Neural cell (in vitro differentiated cells): Measurements from ENCODE around the gene CHRNA9. TPM values are rescaled to one million over a fixed set of nuclear protein-coding genes. Genes with fewer than 3 reads are reported as not detected.
"Not testable (repeated sequence)": the region's sequence is repeated elsewhere in the genome, so short reads cannot be mapped to it uniquely, and the experiment has no call there.

ENCODE experiments used
- H2AFZ ChIP-seq: fragments of 200-600, 300-800 bp; sonication (generic), shearing (Covaris generic); 2 replicates; pipeline ENCODE4 v1.6.0; 2014; ENCODE audit warnings: low read depth, mild to moderate bottlenecking, antibody characterized with exemption, low read length, moderate library complexity
- H3F3A ChIP-seq: fragments of 200-600 bp; shearing (Covaris generic); 2 replicates; pipeline ENCODE4 v1.6.1; 2016; ENCODE audit warnings: mild to moderate bottlenecking, moderate library complexity, mixed read lengths, antibody characterized with exemption, low read length; ENCODE audit not compliant: insufficient read depth, poor library complexity, severe bottlenecking
- H3K27ac ChIP-seq: fragments of 200-600, 300-800 bp; sonication (generic), shearing (Covaris generic); 2 replicates; pipeline ENCODE4 v1.5.1; 2014; ENCODE audit warnings: mild to moderate bottlenecking, low read length, moderate library complexity
- H3K27me3 ChIP-seq: fragments of 300-800, 200-600 bp; sonication (generic), shearing (Covaris generic); 2 replicates; pipeline ENCODE4 v1.6.0; 2014; ENCODE audit warnings: mild to moderate bottlenecking, low read depth, low read length, moderate library complexity; ENCODE audit not compliant: insufficient read depth
- H3K36me3 ChIP-seq: fragments of 300-800, 200-600 bp; sonication (generic), shearing (Covaris generic); 2 replicates; pipeline ENCODE4 v1.5.1; 2014; ENCODE audit warnings: mild to moderate bottlenecking, antibody characterized with exemption, low read length, moderate library complexity; ENCODE audit not compliant: insufficient read depth
- H3K4me2 ChIP-seq: fragments of 300-800, 200-600 bp; sonication (generic), shearing (Covaris generic); 2 replicates; pipeline ENCODE4 v1.6.0; 2014; ENCODE audit warnings: mild to moderate bottlenecking, low read length
- H3K4me3 ChIP-seq: fragments of 300-800, 200-600 bp; sonication (generic), shearing (Covaris generic); 2 replicates; pipeline ENCODE4 v1.5.1; 2014; ENCODE audit warnings: mild to moderate bottlenecking, low read length, moderate library complexity
- H3K79me2 ChIP-seq: fragments of 200-600 bp; shearing (Covaris generic); replicated peaks from 2 replicates; pipeline ENCODE4 v1.6.0; 2014; ENCODE audit warnings: mild to moderate bottlenecking, low read length, moderate library complexity; ENCODE audit not compliant: insufficient read depth
- H3K9ac ChIP-seq: fragments of 300-800, 200-600 bp; sonication (generic), shearing (Covaris generic); 2 replicates; pipeline ENCODE4 v1.6.1; 2016; ENCODE audit warnings: mild to moderate bottlenecking, low read length, mixed read lengths
- H3K9me2 ChIP-seq: fragments of 200-600 bp; shearing (Covaris generic); 2 replicates; pipeline ENCODE4 v1.6.1; 2016; ENCODE audit warnings: mild to moderate bottlenecking, low read length, mixed read lengths; ENCODE audit not compliant: insufficient read depth
- H3K9me3 ChIP-seq: fragments of 200-600, 300-800 bp; sonication (generic), shearing (Covaris generic); 2 replicates; pipeline ENCODE4 v1.6.1; 2016; ENCODE audit warnings: mild to moderate bottlenecking, mixed run types, low read length, moderate library complexity, mixed read lengths
- H4K20me1 ChIP-seq: fragments of 200-600 bp; shearing (Covaris generic); 2 replicates; pipeline ENCODE4 v1.6.1; 2016; ENCODE audit warnings: mild to moderate bottlenecking, mixed run types; ENCODE audit not compliant: insufficient read depth
- CTCF ChIP-seq: fragments of 450-650 bp; IDR thresholded peaks from 2 replicates; pipeline ENCODE4 v1.5.1; 2014; ENCODE audit warnings: antibody characterized with exemption, mild to moderate bottlenecking, moderate library complexity; ENCODE audit not compliant: poor library complexity, severe bottlenecking
- EP300 ChIP-seq: fragments of 450-650 bp; conservative IDR thresholded peaks from 2 replicates; pipeline ENCODE4 v1.6.1; 2014; ENCODE audit warnings: antibody characterized with exemption, mild to moderate bottlenecking, moderate library complexity; ENCODE audit not compliant: poor library complexity, severe bottlenecking
- EZH2 ChIP-seq: fragments of 200-600, 300-800 bp; shearing (Covaris generic), sonication (generic); IDR thresholded peaks from 2 replicates; pipeline ENCODE4 v1.6.1; 2014; ENCODE audit warnings: antibody characterized with exemption, low read length, borderline replicate concordance, mild to moderate bottlenecking; ENCODE audit not compliant: insufficient read depth, poor library complexity, severe bottlenecking
- MXI1 ChIP-seq: fragments of 450-650 bp; conservative IDR thresholded peaks from 2 replicates; pipeline ENCODE4 v1.6.1; 2014; ENCODE audit warnings: antibody characterized with exemption, mild to moderate bottlenecking; ENCODE audit not compliant: poor library complexity, severe bottlenecking
- POLR2AphosphoS5 ChIP-seq: IDR thresholded peaks from 2 replicates; pipeline ENCODE4 v1.6.1; 2012
- RAD21 ChIP-seq: fragments of 450-650 bp; conservative IDR thresholded peaks from 2 replicates; pipeline ENCODE4 v1.6.1; 2014; ENCODE audit warnings: antibody characterized with exemption, mild to moderate bottlenecking, moderate library complexity
- SMC3 ChIP-seq: fragments of 450-650 bp; conservative IDR thresholded peaks from 2 replicates; pipeline ENCODE4 v1.6.1; 2014; ENCODE audit warnings: antibody characterized with exemption, mild to moderate bottlenecking, moderate library complexity; ENCODE audit not compliant: poor library complexity
- TAF1 ChIP-seq: IDR thresholded peaks from 2 replicates; pipeline ENCODE4 v1.6.1; 2012; ENCODE audit warnings: low read depth
- polyA plus RNA-seq: library from polyadenylated mRNA; depleted of rRNA; stranded (reverse); fragments of >200 nt; gene quantifications from 2 replicates; pipeline ENCODE4 v1.2.3, GENCODE V29; 2014
- TF ChIP-seq, protein P1 (sequence below): IDR thresholded peaks from 2 replicates; pipeline ENCODE4 v1.6.1; 2012; ENCODE audit warnings: borderline replicate concordance

The CHRNA9 gene
- polyA plus RNA-seq, 1 donor from 2014 or later = 0.10 TPM

DNA sequence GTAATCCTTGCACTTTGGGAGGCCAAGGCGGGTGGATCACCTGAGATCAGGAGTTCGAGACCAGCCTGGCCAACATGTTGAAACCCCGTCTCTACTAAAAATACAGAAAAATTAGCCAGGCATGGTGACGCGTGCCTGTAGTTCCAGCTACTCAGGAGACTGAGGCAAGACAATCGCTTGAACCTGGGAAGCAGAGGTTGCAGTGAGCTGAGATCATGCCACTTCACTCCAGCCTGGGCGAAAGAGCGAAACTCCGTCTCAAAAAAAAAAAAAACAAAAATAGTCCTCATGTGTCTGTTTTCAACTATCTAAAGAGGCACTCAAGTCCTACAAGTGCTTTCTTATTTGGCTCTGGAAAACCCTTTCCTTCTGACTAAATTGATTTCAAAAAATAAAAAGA is 57.1 kb downstream of the CHRNA9 start:
- H3F3A ChIP-seq, H4K20me1 ChIP-seq, H3K4me2 ChIP-seq, H3K9ac ChIP-seq, H3K9me3 ChIP-seq, H2AFZ ChIP-seq, H3K79me2 ChIP-seq, H3K4me3 ChIP-seq, H3K27me3 ChIP-seq, H3K27ac ChIP-seq, H3K9me2 ChIP-seq, H3K36me3 ChIP-seq: not testable (repeated sequence)

DNA sequence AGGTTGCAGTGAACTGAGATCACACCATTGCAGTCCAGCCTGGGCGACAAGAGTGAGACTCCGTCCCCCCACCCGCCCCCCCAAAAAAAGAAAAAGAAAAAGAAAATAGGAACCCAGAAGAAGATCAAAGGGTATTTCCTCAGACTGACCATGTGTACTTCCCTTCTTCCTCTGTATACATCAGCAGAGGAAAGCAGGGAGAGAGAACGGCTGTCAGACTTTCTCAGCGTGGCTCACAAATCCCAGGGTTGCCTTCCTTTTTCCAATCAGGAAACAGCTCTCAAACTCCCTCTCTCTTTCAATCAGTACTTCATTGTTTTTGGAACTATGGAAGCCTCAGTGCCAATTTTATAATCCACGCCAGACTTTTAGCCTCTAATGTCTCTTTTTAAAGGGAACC is 59.1 kb downstream of the CHRNA9 start:
- H3K27me3 ChIP-seq = no peaks in the 10 kb centered on the region
- H3K79me2 ChIP-seq = no peaks in the 10 kb centered on the region
- TF ChIP-seq CTCF (no peak), POLR2AphosphoS5 (no peak), RAD21 (no peak), MXI1 (no peak), EP300 (no peak), TAF1 (no peak), EZH2 (no peak), SMC3 (no peak)
- TF ChIP-seq, protein P1, sequence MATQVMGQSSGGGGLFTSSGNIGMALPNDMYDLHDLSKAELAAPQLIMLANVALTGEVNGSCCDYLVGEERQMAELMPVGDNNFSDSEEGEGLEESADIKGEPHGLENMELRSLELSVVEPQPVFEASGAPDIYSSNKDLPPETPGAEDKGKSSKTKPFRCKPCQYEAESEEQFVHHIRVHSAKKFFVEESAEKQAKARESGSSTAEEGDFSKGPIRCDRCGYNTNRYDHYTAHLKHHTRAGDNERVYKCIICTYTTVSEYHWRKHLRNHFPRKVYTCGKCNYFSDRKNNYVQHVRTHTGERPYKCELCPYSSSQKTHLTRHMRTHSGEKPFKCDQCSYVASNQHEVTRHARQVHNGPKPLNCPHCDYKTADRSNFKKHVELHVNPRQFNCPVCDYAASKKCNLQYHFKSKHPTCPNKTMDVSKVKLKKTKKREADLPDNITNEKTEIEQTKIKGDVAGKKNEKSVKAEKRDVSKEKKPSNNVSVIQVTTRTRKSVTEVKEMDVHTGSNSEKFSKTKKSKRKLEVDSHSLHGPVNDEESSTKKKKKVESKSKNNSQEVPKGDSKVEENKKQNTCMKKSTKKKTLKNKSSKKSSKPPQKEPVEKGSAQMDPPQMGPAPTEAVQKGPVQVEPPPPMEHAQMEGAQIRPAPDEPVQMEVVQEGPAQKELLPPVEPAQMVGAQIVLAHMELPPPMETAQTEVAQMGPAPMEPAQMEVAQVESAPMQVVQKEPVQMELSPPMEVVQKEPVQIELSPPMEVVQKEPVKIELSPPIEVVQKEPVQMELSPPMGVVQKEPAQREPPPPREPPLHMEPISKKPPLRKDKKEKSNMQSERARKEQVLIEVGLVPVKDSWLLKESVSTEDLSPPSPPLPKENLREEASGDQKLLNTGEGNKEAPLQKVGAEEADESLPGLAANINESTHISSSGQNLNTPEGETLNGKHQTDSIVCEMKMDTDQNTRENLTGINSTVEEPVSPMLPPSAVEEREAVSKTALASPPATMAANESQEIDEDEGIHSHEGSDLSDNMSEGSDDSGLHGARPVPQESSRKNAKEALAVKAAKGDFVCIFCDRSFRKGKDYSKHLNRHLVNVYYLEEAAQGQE = no peak
- no peak overlapping the region for H3K27ac ChIP-seq
- no peaks in the 10 kb centered on the region for H3K9me3 ChIP-seq
- H3K4me3 ChIP-seq = no peak overlapping the region
- no peaks in the 10 kb centered on the region for H3K36me3 ChIP-seq
- no peaks in the 10 kb centered on the region for H3K9me2 ChIP-seq
- H3K4me2 ChIP-seq = no peak overlapping the region
- H3K9ac ChIP-seq = no peak overlapping the region
- H2AFZ ChIP-seq = no peak overlapping the region
- H4K20me1 ChIP-seq = no peaks in the 10 kb centered on the region
- no peaks in the 10 kb centered on the region for H3F3A ChIP-seq

- Histone ChIP-seq H3K79me2 (no peaks in the 10 kb centered on the region), H3K4me2 (no peak overlapping the region), H3K9ac (no peak overlapping the region), H3K9me3 (no peaks in the 10 kb centered on the region), H3K27me3 (no peaks in the 10 kb centered on the region), H3F3A (no peaks in the 10 kb centered on the region), H3K9me2 (no peaks in the 10 kb centered on the region), H3K36me3 (no peaks in the 10 kb centered on the region), H2AFZ (no peak overlapping the region), H4K20me1 (no peaks in the 10 kb centered on the region), H3K27ac (no peak overlapping the region), H3K4me3 (no peak overlapping the region)
- TF ChIP-seq, protein P1 = no peak
- TF ChIP-seq RAD21 (no peak), TAF1 (no peak), MXI1 (no peak), POLR2AphosphoS5 (no peak), SMC3 (no peak), CTCF (no peak), EP300 (no peak), EZH2 (no peak)
These were observed 60.2 kb downstream of the CHRNA9 start for GRCh38 chr4:40395166-40395900.
